GM23338 (cell line): ENCODE measurements around the gene CLDN6. TPM values are rescaled to one million over a fixed set of nuclear protein-coding genes. Genes with fewer than 3 reads are reported as not detected.

Source experiments
- ATAC-seq: fragments of 200-7000 bp; cut with Tn5 transposase; 3 replicates; pipeline ENCODE4 v1.9.1; 2020
- DNase-seq: peaks from one replicate; pipeline ENCODE4 v3.0.0-alpha.2; 2015; ENCODE audit warnings: low spot score
- H2AFZ ChIP-seq: fragments of 200-600 bp; sonication (generic); 2 replicates; pipeline ENCODE4 v1.8.0; 2016; ENCODE audit warnings: antibody characterized with exemption, mild to moderate bottlenecking, moderate library complexity
- H3F3A ChIP-seq: fragments of 200-600 bp; sonication (generic); replicated peaks from 2 replicates; pipeline ENCODE4 v1.8.0; 2017; ENCODE audit warnings: antibody characterized with exemption, mixed run types, low read depth
- H3K27ac ChIP-seq: fragments of 200-600 bp; sonication (generic); 2 replicates; pipeline ENCODE4 v1.6.1; 2016; ENCODE audit warnings: low read depth
- H3K27me3 ChIP-seq: fragments of 200-600 bp; sonication (generic); 2 replicates; pipeline ENCODE4 v1.8.0; 2016; ENCODE audit warnings: mild to moderate bottlenecking, mixed run types, moderate library complexity; ENCODE audit not compliant: insufficient read depth
- H3K36me3 ChIP-seq: fragments of 200-600 bp; sonication (generic); 2 replicates; pipeline ENCODE4 v1.8.0; 2016; ENCODE audit warnings: mild to moderate bottlenecking; ENCODE audit not compliant: insufficient read depth
- H3K4me1 ChIP-seq: fragments of 200-600 bp; sonication (generic); 2 replicates; pipeline ENCODE4 v1.8.0; 2016; ENCODE audit warnings: mild to moderate bottlenecking, moderate library complexity; ENCODE audit not compliant: insufficient read depth
- H3K4me2 ChIP-seq: fragments of 200-600 bp; sonication (generic); 2 replicates; pipeline ENCODE4 v1.7.1; 2017; ENCODE audit warnings: mixed run types
- H3K4me3 ChIP-seq: fragments of 200-600 bp; sonication (generic); 2 replicates; pipeline ENCODE4 v1.6.1; 2016; ENCODE audit warnings: mixed run types
- H3K79me2 ChIP-seq: fragments of 200-600 bp; sonication (generic); replicated peaks from 2 replicates; pipeline ENCODE4 v1.8.0; 2017; ENCODE audit warnings: mild to moderate bottlenecking; ENCODE audit not compliant: insufficient read depth
- H3K9me2 ChIP-seq: fragments of 200-600 bp; sonication (generic); 2 replicates; pipeline ENCODE4 v1.8.0; 2017; ENCODE audit not compliant: insufficient read depth
- H4K20me1 ChIP-seq: fragments of 200-600 bp; sonication (generic); replicated peaks from 2 replicates; pipeline ENCODE4 v1.8.0; 2017; ENCODE audit warnings: mild to moderate bottlenecking; ENCODE audit not compliant: insufficient read depth
- H3K27ac Mint-ChIP-seq: 2 replicates; pipeline ENCODE4 v1.8.0; 2020; ENCODE audit warnings: inconsistent platforms, mild to moderate bottlenecking, moderate library complexity, mixed read lengths
- H3K27me3 Mint-ChIP-seq: 3 replicates; pipeline ENCODE4 v1.8.0; 2022; ENCODE audit warnings: low read depth, mild to moderate bottlenecking, moderate library complexity, mixed read lengths, inconsistent platforms; ENCODE audit not compliant: insufficient read depth, poor library complexity
- H3K36me3 Mint-ChIP-seq: 3 replicates; pipeline ENCODE4 v1.8.0; 2021; ENCODE audit warnings: low read depth, mild to moderate bottlenecking, inconsistent platforms, moderate library complexity, mixed read lengths
- H3K4me1 Mint-ChIP-seq: 3 replicates; pipeline ENCODE4 v1.8.0; 2020; ENCODE audit warnings: mild to moderate bottlenecking, inconsistent platforms, mixed read lengths
- H3K4me3 Mint-ChIP-seq: 3 replicates; pipeline ENCODE4 v1.8.0; 2021; ENCODE audit warnings: moderate library complexity, mild to moderate bottlenecking, inconsistent platforms, mixed read lengths
- H3K9me3 Mint-ChIP-seq: 3 replicates; pipeline ENCODE4 v1.8.0; 2020; ENCODE audit warnings: moderate library complexity, mild to moderate bottlenecking, inconsistent platforms, mixed read lengths
- EZH2 ChIP-seq: fragments of 200-600 bp; sonication (generic); IDR thresholded peaks from one replicate; pipeline ENCODE4 v1.8.0; 2017; ENCODE audit warnings: antibody characterized with exemption, mild to moderate bottlenecking, low read depth; ENCODE audit not compliant: unreplicated experiment
- EZH2phosphoT487 ChIP-seq: fragments of 200-600 bp; sonication (generic); IDR thresholded peaks from one replicate; pipeline ENCODE4 v1.8.1; 2018; ENCODE audit warnings: antibody characterized with exemption; ENCODE audit not compliant: unreplicated experiment
- JUNB ChIP-seq: IDR thresholded peaks from one replicate; pipeline ENCODE4 v1.6.1; 2016; ENCODE audit warnings: antibody characterized with exemption; ENCODE audit not compliant: unreplicated experiment
- POLR2AphosphoS5 ChIP-seq: IDR thresholded peaks from 2 replicates; pipeline ENCODE4 v1.6.1; 2016; ENCODE audit warnings: antibody characterized with exemption, low read depth
- ZNF114 ChIP-seq: fragments of 250-450 bp; sonication (Bioruptor Pico); IDR thresholded peaks from 2 replicates; pipeline ENCODE4 v1.5.0; 2020; ENCODE audit warnings: mild to moderate bottlenecking, moderate library complexity
- ZNF331 ChIP-seq: fragments of 250-450 bp; sonication (Bioruptor Pico); IDR thresholded peaks from 2 replicates; pipeline ENCODE4 v1.5.0; 2020; ENCODE audit warnings: low read depth, mild to moderate bottlenecking, moderate library complexity
- polyA plus RNA-seq: library from polyadenylated mRNA; unstranded; fragments of >200 nt; fragmentation: Nextera tagmentation; extraction: Ambion mirVana; gene quantifications from 2 replicates; pipeline ENCODE4 v1.2.1, GENCODE V29; 2016
- total RNA-seq: library from RNA; depleted of rRNA; stranded (reverse); fragments of >200 nt; shearing (Covaris generic); gene quantifications from 2 replicates; pipeline ENCODE4 v1.2.3, GENCODE V29; 2014
- TF ChIP-seq, protein P1 (sequence below): IDR thresholded peaks from one replicate; pipeline ENCODE4 v1.6.1; 2018; ENCODE audit warnings: antibody characterized with exemption; ENCODE audit not compliant: unreplicated experiment
- TF ChIP-seq, protein P2 (sequence below): fragments of 250-450 bp; sonication (Bioruptor Pico); IDR thresholded peaks from 2 replicates; pipeline ENCODE4 v1.5.0; 2020; ENCODE audit warnings: mild to moderate bottlenecking, moderate library complexity

CLDN6 gene
- total and polyA plus RNA-seq, 2 experiments from 2014 or later: 537 to 1,028 TPM

- Histone ChIP-seq H4K20me1 (peaks cover 12% of the 10 kb centered on the region), H3K9me2 (no peaks in the 10 kb centered on the region), H3K4me1 (peaks cover 20% of the 10 kb centered on the region; the same call in 1 of the 2 replicates), H3K36me3 (no peaks in the 10 kb centered on the region), H3K27me3 (peaks cover 39% of the 10 kb centered on the region), H3K4me3 (peak overlapping the region; percentile 94), H3K4me2 (peak overlapping the region; percentile 95), H3K27ac (no peak overlapping the region), H2AFZ (peak overlapping the region; percentile 85; the same call in 1 of the 2 replicates), H3F3A (peaks cover 40% of the 10 kb centered on the region), H3K79me2 (no peaks in the 10 kb centered on the region)
- Mint-ChIP-seq H3K4me3 (peak overlapping the region; percentile 68), H3K27me3 (peaks cover 47% of the 10 kb centered on the region), H3K36me3 (peaks cover 17% of the 10 kb centered on the region), H3K27ac (no peak overlapping the region), H3K9me3 (no peaks in the 10 kb centered on the region), H3K4me1 (peaks cover 27% of the 10 kb centered on the region)
- ATAC-seq: no peak
- peak; percentile 54 for DNase-seq
- TF ChIP-seq ZNF114 (CRISPR knock-in tag): no peak
- TF ChIP-seq, protein P1, sequence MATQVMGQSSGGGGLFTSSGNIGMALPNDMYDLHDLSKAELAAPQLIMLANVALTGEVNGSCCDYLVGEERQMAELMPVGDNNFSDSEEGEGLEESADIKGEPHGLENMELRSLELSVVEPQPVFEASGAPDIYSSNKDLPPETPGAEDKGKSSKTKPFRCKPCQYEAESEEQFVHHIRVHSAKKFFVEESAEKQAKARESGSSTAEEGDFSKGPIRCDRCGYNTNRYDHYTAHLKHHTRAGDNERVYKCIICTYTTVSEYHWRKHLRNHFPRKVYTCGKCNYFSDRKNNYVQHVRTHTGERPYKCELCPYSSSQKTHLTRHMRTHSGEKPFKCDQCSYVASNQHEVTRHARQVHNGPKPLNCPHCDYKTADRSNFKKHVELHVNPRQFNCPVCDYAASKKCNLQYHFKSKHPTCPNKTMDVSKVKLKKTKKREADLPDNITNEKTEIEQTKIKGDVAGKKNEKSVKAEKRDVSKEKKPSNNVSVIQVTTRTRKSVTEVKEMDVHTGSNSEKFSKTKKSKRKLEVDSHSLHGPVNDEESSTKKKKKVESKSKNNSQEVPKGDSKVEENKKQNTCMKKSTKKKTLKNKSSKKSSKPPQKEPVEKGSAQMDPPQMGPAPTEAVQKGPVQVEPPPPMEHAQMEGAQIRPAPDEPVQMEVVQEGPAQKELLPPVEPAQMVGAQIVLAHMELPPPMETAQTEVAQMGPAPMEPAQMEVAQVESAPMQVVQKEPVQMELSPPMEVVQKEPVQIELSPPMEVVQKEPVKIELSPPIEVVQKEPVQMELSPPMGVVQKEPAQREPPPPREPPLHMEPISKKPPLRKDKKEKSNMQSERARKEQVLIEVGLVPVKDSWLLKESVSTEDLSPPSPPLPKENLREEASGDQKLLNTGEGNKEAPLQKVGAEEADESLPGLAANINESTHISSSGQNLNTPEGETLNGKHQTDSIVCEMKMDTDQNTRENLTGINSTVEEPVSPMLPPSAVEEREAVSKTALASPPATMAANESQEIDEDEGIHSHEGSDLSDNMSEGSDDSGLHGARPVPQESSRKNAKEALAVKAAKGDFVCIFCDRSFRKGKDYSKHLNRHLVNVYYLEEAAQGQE: no peak
- TF ChIP-seq ZNF331: no peak
Observed at GRCh38 chr16:2968368-2968737, 49.6 kb downstream of the CLDN6 start.

- H3K9me2 ChIP-seq: no peaks in the 10 kb centered on the region
- H3K36me3 Mint-ChIP-seq: peaks cover 15% of the 10 kb centered on the region
- peaks cover 12% of the 10 kb centered on the region for H4K20me1 ChIP-seq
- no peaks in the 10 kb centered on the region for H3K36me3 ChIP-seq
- H3F3A ChIP-seq: peaks cover 36% of the 10 kb centered on the region
- no peaks in the 10 kb centered on the region for H3K79me2 ChIP-seq
- no peak for DNase-seq
- H2AFZ ChIP-seq: no peak overlapping the region
- H3K27ac ChIP-seq: no peak overlapping the region
- peak overlapping the region; percentile 68; the same call in 2 of the 3 replicates for H3K4me3 Mint-ChIP-seq
- no peak for ATAC-seq
- peaks cover 27% of the 10 kb centered on the region for H3K4me1 Mint-ChIP-seq
- H3K4me1 ChIP-seq: peaks cover 20% of the 10 kb centered on the region; the same call in 1 of the 2 replicates
- H3K4me3 ChIP-seq: peak overlapping the region; percentile 94
- H3K27me3 Mint-ChIP-seq: peaks cover 47% of the 10 kb centered on the region
- peaks cover 45% of the 10 kb centered on the region for H3K27me3 ChIP-seq
- H3K9me3 Mint-ChIP-seq: no peaks in the 10 kb centered on the region
- H3K4me2 ChIP-seq: peak overlapping the region; percentile 95; the same call in 1 of the 2 replicates
- no peak overlapping the region for H3K27ac Mint-ChIP-seq
- TF ChIP-seq EZH2phosphoT487 (no peak), EZH2 (no peak), JUNB (no peak), ZNF331 (no peak), POLR2AphosphoS5 (no peak)
- TF ChIP-seq, protein P1: no peak
- TF ChIP-seq, protein P2, sequence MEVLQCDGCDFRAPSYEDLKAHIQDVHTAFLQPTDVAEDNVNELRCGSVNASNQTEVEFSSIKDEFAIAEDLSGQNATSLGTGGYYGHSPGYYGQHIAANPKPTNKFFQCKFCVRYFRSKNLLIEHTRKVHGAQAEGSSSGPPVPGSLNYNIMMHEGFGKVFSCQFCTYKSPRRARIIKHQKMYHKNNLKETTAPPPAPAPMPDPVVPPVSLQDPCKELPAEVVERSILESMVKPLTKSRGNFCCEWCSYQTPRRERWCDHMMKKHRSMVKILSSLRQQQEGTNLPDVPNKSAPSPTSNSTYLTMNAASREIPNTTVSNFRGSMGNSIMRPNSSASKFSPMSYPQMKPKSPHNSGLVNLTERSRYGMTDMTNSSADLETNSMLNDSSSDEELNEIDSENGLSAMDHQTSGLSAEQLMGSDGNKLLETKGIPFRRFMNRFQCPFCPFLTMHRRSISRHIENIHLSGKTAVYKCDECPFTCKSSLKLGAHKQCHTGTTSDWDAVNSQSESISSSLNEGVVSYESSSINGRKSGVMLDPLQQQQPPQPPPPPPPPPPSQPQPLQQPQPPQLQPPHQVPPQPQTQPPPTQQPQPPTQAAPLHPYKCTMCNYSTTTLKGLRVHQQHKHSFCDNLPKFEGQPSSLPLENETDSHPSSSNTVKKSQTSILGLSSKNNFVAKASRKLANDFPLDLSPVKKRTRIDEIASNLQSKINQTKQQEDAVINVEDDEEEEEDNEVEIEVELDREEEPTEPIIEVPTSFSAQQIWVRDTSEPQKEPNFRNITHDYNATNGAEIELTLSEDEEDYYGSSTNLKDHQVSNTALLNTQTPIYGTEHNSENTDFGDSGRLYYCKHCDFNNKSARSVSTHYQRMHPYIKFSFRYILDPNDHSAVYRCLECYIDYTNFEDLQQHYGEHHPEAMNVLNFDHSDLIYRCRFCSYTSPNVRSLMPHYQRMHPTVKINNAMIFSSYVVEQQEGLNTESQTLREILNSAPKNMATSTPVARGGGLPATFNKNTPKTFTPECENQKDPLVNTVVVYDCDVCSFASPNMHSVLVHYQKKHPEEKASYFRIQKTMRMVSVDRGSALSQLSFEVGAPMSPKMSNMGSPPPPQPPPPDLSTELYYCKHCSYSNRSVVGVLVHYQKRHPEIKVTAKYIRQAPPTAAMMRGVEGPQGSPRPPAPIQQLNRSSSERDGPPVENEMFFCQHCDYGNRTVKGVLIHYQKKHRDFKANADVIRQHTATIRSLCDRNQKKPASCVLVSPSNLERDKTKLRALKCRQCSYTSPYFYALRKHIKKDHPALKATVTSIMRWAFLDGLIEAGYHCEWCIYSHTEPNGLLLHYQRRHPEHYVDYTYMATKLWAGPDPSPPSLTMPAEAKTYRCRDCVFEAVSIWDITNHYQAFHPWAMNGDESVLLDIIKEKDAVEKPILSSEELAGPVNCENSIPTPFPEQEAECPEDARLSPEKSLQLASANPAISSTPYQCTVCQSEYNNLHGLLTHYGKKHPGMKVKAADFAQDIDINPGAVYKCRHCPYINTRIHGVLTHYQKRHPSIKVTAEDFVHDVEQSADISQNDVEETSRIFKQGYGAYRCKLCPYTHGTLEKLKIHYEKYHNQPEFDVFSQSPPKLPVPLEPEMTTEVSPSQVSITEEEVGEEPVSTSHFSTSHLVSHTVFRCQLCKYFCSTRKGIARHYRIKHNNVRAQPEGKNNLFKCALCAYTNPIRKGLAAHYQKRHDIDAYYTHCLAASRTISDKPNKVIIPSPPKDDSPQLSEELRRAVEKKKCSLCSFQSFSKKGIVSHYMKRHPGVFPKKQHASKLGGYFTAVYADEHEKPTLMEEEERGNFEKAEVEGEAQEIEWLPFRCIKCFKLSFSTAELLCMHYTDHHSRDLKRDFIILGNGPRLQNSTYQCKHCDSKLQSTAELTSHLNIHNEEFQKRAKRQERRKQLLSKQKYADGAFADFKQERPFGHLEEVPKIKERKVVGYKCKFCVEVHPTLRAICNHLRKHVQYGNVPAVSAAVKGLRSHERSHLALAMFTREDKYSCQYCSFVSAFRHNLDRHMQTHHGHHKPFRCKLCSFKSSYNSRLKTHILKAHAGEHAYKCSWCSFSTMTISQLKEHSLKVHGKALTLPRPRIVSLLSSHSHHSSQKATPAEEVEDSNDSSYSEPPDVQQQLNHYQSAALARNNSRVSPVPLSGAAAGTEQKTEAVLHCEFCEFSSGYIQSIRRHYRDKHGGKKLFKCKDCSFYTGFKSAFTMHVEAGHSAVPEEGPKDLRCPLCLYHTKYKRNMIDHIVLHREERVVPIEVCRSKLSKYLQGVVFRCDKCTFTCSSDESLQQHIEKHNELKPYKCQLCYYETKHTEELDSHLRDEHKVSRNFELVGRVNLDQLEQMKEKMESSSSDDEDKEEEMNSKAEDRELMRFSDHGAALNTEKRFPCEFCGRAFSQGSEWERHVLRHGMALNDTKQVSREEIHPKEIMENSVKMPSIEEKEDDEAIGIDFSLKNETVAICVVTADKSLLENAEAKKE: no peak
Observed at GRCh38 chr16:2967721-2968161, 50.2 kb downstream of the CLDN6 start.
